Melanocyte of skin (primary cell): ENCODE data around the gene LHFPL6. TPM values are rescaled to one million over a fixed set of nuclear protein-coding genes. Genes with fewer than 3 reads are reported as not detected.

Source experiments
- total RNA-seq, 2 donors: library from RNA; depleted of rRNA; stranded (reverse); fragments of >200 nt; gene quantifications; 2 replicates each; pipeline ENCODE4 v1.2.3, GENCODE V29; 2012

The LHFPL6 gene
- total RNA-seq, result 10 to 100 TPM; 15.8 to 24.6 TPM

GRCh38 chr13:39602614-39603366 lies at the start of gene LHFPL6:
LHFPL6 (minus strand) TSS chr13:39603193.

Other genes with a start within 250 kb of the LHFPL6 start
- gene COG6, start 52.5 kb upstream of the LHFPL6 start, total RNA-seq, result 10 to 100 TPM; 20.6 to 24.0 TPM